ENCODE data around the gene DLGAP1. TPM values are rescaled to one million over a fixed set of nuclear protein-coding genes. Genes with fewer than 3 reads are reported as not detected.
A peak's percentile ranks its signal among the peaks of the same experiment; 100 is the strongest.

Gene DLGAP1
- total RNA-seq, 3 donors from 2014 or later (not counting 1 experiment from before 2014, with no cell fraction given): not detected

- Histone ChIP-seq H3K4me3 (ENCODE audit: low read length) (peak overlapping the region; percentile 53), H3K4me1 (ENCODE audit: control insufficient read depth, insufficient read depth, low read length) (peaks cover 47% of the 10 kb centered on the region), H3K27ac (ENCODE audit: low read length) (peak overlapping the region; percentile 97), H3K36me3 (ENCODE audit: control insufficient read depth, insufficient read depth, low read length) (peaks cover 8% of the 10 kb centered on the region), H3K9me3 (ENCODE audit: control insufficient read depth, insufficient read depth, low read length) (no peaks in the 10 kb centered on the region), H3K27me3 (ENCODE audit: control insufficient read depth, insufficient read depth, low read length) (no peaks in the 10 kb centered on the region)
- peaks cover 47% of the 10 kb centered on the region in 2 donors for H3K4me1 Mint-ChIP-seq
- DNase-seq: peak in 1 of 2 donors; percentile 66
- H3K9me3 Mint-ChIP-seq: no peaks in the 10 kb centered on the region
- intact Hi-C loops (cut with micrococcal nuclease): loop anchor here (1.0 to 5.0 kb wide), 7 partner anchors 9 to 348 kb away; partner anchors contain the start of genes MYL12A and MYL12B
- H3K4me3 Mint-ChIP-seq: peak overlapping the region; percentile 93
- ATAC-seq: no peak
- 28% methylated on average over 8 of the region's 8 CpGs for WGBS (ENCODE audit: insufficient coverage)
- TF ChIP-seq CTCF (IDR thresholded peaks at IDR 0.05): no peak
- no peaks in the 10 kb centered on the region for H3K36me3 Mint-ChIP-seq
- H3K27me3 Mint-ChIP-seq (ENCODE audit: low read depth in 2 of 2): no peaks in the 10 kb centered on the region
- H3K27ac Mint-ChIP-seq: peak overlapping the region; percentile 99
Measured at GRCh38 chr18:3594760-3595368, 860.2 kb downstream of the DLGAP1 start.

GRCh38 chr18:3593904-3594759, 861.0 kb downstream of the DLGAP1 start:
- 0% methylated on average over 12 of the region's 17 CpGs for WGBS (ENCODE audit: insufficient coverage)
- Histone ChIP-seq H3K27me3 (ENCODE audit: control insufficient read depth, insufficient read depth, low read length) (no peaks in the 10 kb centered on the region), H3K9me3 (ENCODE audit: control insufficient read depth, insufficient read depth, low read length) (no peaks in the 10 kb centered on the region), H3K36me3 (ENCODE audit: control insufficient read depth, insufficient read depth, low read length) (peaks cover 8% of the 10 kb centered on the region), H3K4me3 (ENCODE audit: low read length) (peak overlapping the region; percentile 53), H3K4me1 (ENCODE audit: control insufficient read depth, insufficient read depth, low read length) (peaks cover 47% of the 10 kb centered on the region), H3K27ac (ENCODE audit: low read length) (peak overlapping the region; percentile 97)
- intact Hi-C loops (cut with micrococcal nuclease): loop anchor here (1.0 to 5.0 kb wide), 6 partner anchors 10 to 332 kb away; partner anchors contain the start of gene MYL12B
- H3K9me3 Mint-ChIP-seq: no peaks in the 10 kb centered on the region
- DNase-seq (peak; percentile 86 to 96), ATAC-seq (peak; percentile 67 to 87 (median 85))
- peak overlapping the region; percentile 93 for H3K4me3 Mint-ChIP-seq
- no peaks in the 10 kb centered on the region for H3K36me3 Mint-ChIP-seq
- TF ChIP-seq CTCF (IDR thresholded peaks at IDR 0.05): peak; percentile 75
- H3K27me3 Mint-ChIP-seq (ENCODE audit: low read depth in 2 of 2): no peaks in the 10 kb centered on the region
- peak overlapping the region; percentile 99 for H3K27ac Mint-ChIP-seq
- H3K4me1 Mint-ChIP-seq: peaks cover 47% of the 10 kb centered on the region in 2 donors

- intact Hi-C loops (cut with micrococcal nuclease): loop anchor here (5.0 kb wide), 2 partner anchors 74 to 331 kb away; partner anchors contain the start of gene MYL12B
- peaks cover 47% of the 10 kb centered on the region for H3K4me1 ChIP-seq (ENCODE audit: control insufficient read depth, insufficient read depth, low read length)
- Mint-ChIP-seq H3K4me3 (peak overlapping the region; percentile 93), H3K27me3 (ENCODE audit: low read depth in 2 of 2) (no peaks in the 10 kb centered on the region), H3K4me1 (peaks cover 47% of the 10 kb centered on the region in 2 donors), H3K27ac (peak overlapping the region; percentile 99), H3K9me3 (no peaks in the 10 kb centered on the region), H3K36me3 (no peaks in the 10 kb centered on the region)
- peak overlapping the region; percentile 97 for H3K27ac ChIP-seq (ENCODE audit: low read length)
- 8% methylated on average over 7 of the region's 11 CpGs for WGBS (ENCODE audit: insufficient coverage)
- peak in 2 of 3 donors; percentile 2 to 6 for ATAC-seq
- peak overlapping the region; percentile 9 for H3K4me3 ChIP-seq (ENCODE audit: low read length)
- TF ChIP-seq CTCF (IDR thresholded peaks at IDR 0.05): no peak
- H3K36me3 ChIP-seq (ENCODE audit: control insufficient read depth, insufficient read depth, low read length): peaks cover 8% of the 10 kb centered on the region
- DNase-seq: peak in 1 of 2 donors; percentile 45
- no peaks in the 10 kb centered on the region for H3K27me3 ChIP-seq (ENCODE audit: control insufficient read depth, insufficient read depth, low read length)
- H3K9me3 ChIP-seq (ENCODE audit: control insufficient read depth, insufficient read depth, low read length): no peaks in the 10 kb centered on the region
Measured at GRCh38 chr18:3593381-3593903, 861.7 kb downstream of the DLGAP1 start.
